Esophagus squamous epithelium (tissue), 5 donors: Measurements from ENCODE around the gene TMEM141. TPM values are rescaled to one million over a fixed set of nuclear protein-coding genes. Genes with fewer than 3 reads are reported as not detected.
"Not testable (repeated sequence)": the region's sequence is repeated elsewhere in the genome, so short reads cannot be mapped to it uniquely, and the experiment has no call there.

ENCODE experiments used
- DNase-seq: peaks from one replicate; lab custom pipeline; 2025; lab: John Stamatoyannopoulos, UW
- H3K27ac ChIP-seq, 4 donors: fragments of 200-600 bp; sonication (generic); one replicate each; pipeline ENCODE4 v1.5.1; 2016 to 2019; ENCODE audit warnings: mild to moderate bottlenecking in 1 of 4
- H3K27me3 ChIP-seq, 4 donors: fragments of 200-600 bp; sonication (generic); 1 replicate in 3 of 4; 2 replicates in 1 of 4; pipeline versions ENCODE4 v1.5.1 to v1.6.0; 2017 to 2021; ENCODE audit warnings: antibody characterized with exemption in 1 of 4
- H3K36me3 ChIP-seq, 3 donors: fragments of 200-600 bp; sonication (generic); one replicate each; pipeline ENCODE4 v1.5.1; 2016 to 2019
- H3K4me1 ChIP-seq, 3 donors: fragments of 200-600 bp; sonication (generic); one replicate each; pipeline ENCODE4 v1.5.1; 2017 to 2019
- H3K4me3 ChIP-seq, 4 donors: fragments of 200-600 bp; sonication (generic); 1 replicate in 3 of 4; 2 replicates in 1 of 4; pipeline ENCODE4 v1.5.1; 2016 to 2019; ENCODE audit warnings: mild to moderate bottlenecking in 2 of 4, moderate library complexity in 1 of 4
- H3K9me3 ChIP-seq, 3 donors: fragments of 200-600 bp; sonication (generic); one replicate each; pipeline ENCODE4 v1.5.1; 2016 to 2019
- CTCF ChIP-seq, 6 experiments: fragments of 450-650 bp in 4 of 6; fragments of 200-600 bp in 2 of 6; sonication (generic) in 2 of 6; IDR thresholded peaks; one replicate each; pipeline ENCODE4 v1.5.1; 2016 to 2019; ENCODE audit warnings: antibody characterized with exemption in 6 of 6, mild to moderate bottlenecking in 4 of 6, moderate library complexity in 4 of 6
- POLR2A ChIP-seq, 4 donors: fragments of 450-650 bp; IDR thresholded peaks; one replicate each; pipeline ENCODE4 v1.6.1; 2017; ENCODE audit warnings: antibody characterized with exemption in 4 of 4, mild to moderate bottlenecking in 4 of 4, moderate library complexity in 3 of 4
- WGBS, 2 donors: methylation state at CpG; one replicate each; pipeline ENCODE4 v1.1.5; 2018; 5-methylcytosine and 5-hydroxymethylcytosine counted together
- intact Hi-C: fragments of 100-400 bp; cut with DNase I; formaldehyde crosslinking; loops from one replicate; pipeline ENCODE4 v1.15.0; 2022
- total RNA-seq, 4 donors: library from RNA; depleted of rRNA; stranded (reverse); fragments of >200 nt; gene quantifications; one replicate each; pipeline ENCODE4 v1.1.0, GENCODE V29; 2016
- donor health status: DM: yes; HTN: yes; CAD: no.

The TMEM141 gene
- total RNA-seq, 4 donors from 2014 or later = 109 to 129 (median 123) TPM

GRCh38 chr9:136838314-136839228 is 47.4 kb downstream of the TMEM141 start:
- intact Hi-C loops = no loop called here
- Histone ChIP-seq H3K36me3 (peaks cover 4 to 73% (median 9%) of the 10 kb centered on the region in 3 donors), H3K4me3 (no peak overlapping the region), H3K27me3 (peaks cover 0 to 7% (median 3%) of the 10 kb centered on the region in 4 donors), H3K4me1 (peaks cover 25 to 35% (median 27%) of the 10 kb centered on the region in 3 donors), H3K27ac (no peak overlapping the region), H3K9me3 (no peaks in the 10 kb centered on the region)
- TF ChIP-seq POLR2A (IDR thresholded peaks at IDR 0.05) = no peak
- no peak for TF ChIP-seq CTCF (IDR thresholded peaks at IDR 0.05)
- WGBS, 2 donors = 79% methylated on average over 16 of the region's 29 CpGs; no CpG with 5 or more reads in 1 of the 2 donors
- no peak for DNase-seq

GRCh38 chr9:136839229-136840139 is 48.3 kb downstream of the TMEM141 start:
- TF ChIP-seq CTCF (IDR thresholded peaks at IDR 0.05) = no peak
- TF ChIP-seq POLR2A (IDR thresholded peaks at IDR 0.05) = no peak
- WGBS, 2 donors = 63% methylated on average over 7 of the region's 36 CpGs
- intact Hi-C loops = no loop called here
- Histone ChIP-seq H3K4me1 (peaks cover 33 to 44% (median 36%) of the 10 kb centered on the region in 3 donors), H3K4me3 (no peak overlapping the region), H3K27ac (no peak overlapping the region), H3K36me3 (peaks cover 4 to 64% (median 9%) of the 10 kb centered on the region in 3 donors), H3K9me3 (no peaks in the 10 kb centered on the region), H3K27me3 (peaks cover 0 to 16% (median 7%) of the 10 kb centered on the region in 4 donors)
- DNase-seq = no peak

- no peak for DNase-seq
- Histone ChIP-seq H3K27me3 (peaks cover under 1 to 24% (median 10%) of the 10 kb centered on the region in 4 donors), H3K4me1 (peaks cover 33 to 50% (median 44%) of the 10 kb centered on the region in 3 donors), H3K27ac (no peak overlapping the region), H3K9me3 (no peaks in the 10 kb centered on the region), H3K36me3 (peaks cover 4 to 57% (median 9%) of the 10 kb centered on the region in 3 donors), H3K4me3 (no peak overlapping the region)
- TF ChIP-seq POLR2A (IDR thresholded peaks at IDR 0.05) (no peak), CTCF (IDR thresholded peaks at IDR 0.05) (no peak)
- intact Hi-C loops = no loop called here
- WGBS, 2 donors = 50 to 62% methylated on average over 6 to 15 of the region's 32 CpGs
Observed at GRCh38 chr9:136840140-136840876, 49.2 kb downstream of the TMEM141 start.

GRCh38 chr9:136840877-136841645 is 49.9 kb downstream of the TMEM141 start:
- H3K4me1 ChIP-seq = peaks cover 33 to 57% (median 47%) of the 10 kb centered on the region in 3 donors
- H3K36me3 ChIP-seq = peaks cover 0 to 50% (median 9%) of the 10 kb centered on the region in 3 donors
- no peak overlapping the region for H3K27ac ChIP-seq
- WGBS, 2 donors = 40% methylated on average over 2 of the region's 28 CpGs; no CpG with 5 or more reads in 1 of the 2 donors
- DNase-seq = no peak
- TF ChIP-seq CTCF (IDR thresholded peaks at IDR 0.05) (no peak), POLR2A (IDR thresholded peaks at IDR 0.05) (no peak)
- H3K9me3 ChIP-seq = no peaks in the 10 kb centered on the region
- H3K4me3 ChIP-seq = no peak overlapping the region
- intact Hi-C loops = no loop called here
- H3K27me3 ChIP-seq = peaks cover 7 to 32% (median 15%) of the 10 kb centered on the region in 4 donors

GRCh38 chr9:136841646-136842379 is 50.7 kb downstream of the TMEM141 start:
- 43% methylated on average over 4 of the region's 16 CpGs; no CpG with 5 or more reads in 1 of the 2 donors for WGBS, 2 donors
- peaks cover 7 to 39% (median 19%) of the 10 kb centered on the region in 4 donors for H3K27me3 ChIP-seq
- H3K4me3 ChIP-seq = peak overlapping the region in 3 of 4 donors; percentile 46 to 64 (median 48)
- H3K36me3 ChIP-seq = peaks cover 0 to 42% (median 9%) of the 10 kb centered on the region in 3 donors
- H3K9me3 ChIP-seq, H3K27ac ChIP-seq, intact Hi-C loops, DNase-seq: not testable (repeated sequence)
- peaks cover 37 to 65% (median 54%) of the 10 kb centered on the region in 3 donors for H3K4me1 ChIP-seq
